Endothelial cell of umbilical vein (primary cell): Measurements from ENCODE around the gene OXCT2. TPM values are rescaled to one million over a fixed set of nuclear protein-coding genes. Genes with fewer than 3 reads are reported as not detected.

Experiments
- BruUV-seq: library from RNA; stranded (reverse); fragments of 400-500 nt; replicated peaks from 2 replicates; lab custom pipeline; 2021; lab: Mats Ljungman, UMichigan
- CTCF ChIA-PET: fragments of 300-600, 350-600 bp; sonication (Branson Sonifier 250); formaldehyde crosslinking; loops from one replicate; lab custom pipeline; 2021; ENCODE audit warnings: antibody characterized with exemption, inconsistent platforms; lab: Charles Lee
- POLR2A ChIA-PET: fragments of 300-600, 350-600 bp; sonication (Branson Sonifier 250); formaldehyde crosslinking; loops from one replicate; lab custom pipeline; 2021; ENCODE audit warnings: antibody characterized with exemption, inconsistent platforms; lab: Charles Lee
- DNase-seq: peaks from one replicate; pipeline ENCODE4 v3.0.0-alpha.2; 2011; ENCODE audit warnings: low read depth, low spot score
- FAIRE-seq: peaks from 2 replicates; lab custom pipeline; 2011; peaks lifted over from hg19 to GRCh38; lab: Jason Lieb, UNC
- H2AFZ ChIP-seq: 2 replicates; pipeline ENCODE4 v1.6.0; 2012; ENCODE audit warnings: low read depth, low read length, control low read depth, inconsistent platforms
- H3K27ac ChIP-seq: 2 replicates; pipeline ENCODE4 v1.5.1; 2011; ENCODE audit warnings: low read depth, mild to moderate bottlenecking, control low read depth, low read length, moderate library complexity; ENCODE audit not compliant: insufficient read depth
- H3K27me3 ChIP-seq, 2 experiments: 2 replicates each; pipeline versions ENCODE4 v1.6.0 to v1.6.1; 2011; ENCODE audit warnings: low read length in 2 of 2, mixed read lengths in 1 of 2; ENCODE audit not compliant: control insufficient read depth in 2 of 2, insufficient read depth in 2 of 2
- H3K36me3 ChIP-seq, 2 experiments: 2 replicates in 1 of 2; 3 replicates in 1 of 2; pipeline ENCODE4 v1.5.1; 2011; ENCODE audit warnings: low read length in 2 of 2, mild to moderate bottlenecking in 1 of 2, moderate library complexity in 1 of 2; ENCODE audit not compliant: control insufficient read depth in 2 of 2, insufficient read depth in 2 of 2; ENCODE audit errors: extremely low read depth in 1 of 2
- H3K4me1 ChIP-seq: 3 replicates; pipeline ENCODE4 v1.5.1; 2011; ENCODE audit warnings: mild to moderate bottlenecking, low read length; ENCODE audit not compliant: control insufficient read depth, insufficient read depth; ENCODE audit errors: extremely low read depth
- H3K4me2 ChIP-seq: 2 replicates; pipeline ENCODE4 v1.6.1; 2011; ENCODE audit warnings: low read length, control low read depth, mixed read lengths; ENCODE audit not compliant: insufficient read depth
- H3K4me3 ChIP-seq, 3 experiments: fragments of 200-600 bp in 1 of 3; sonication (generic), shearing (Covaris generic) in 1 of 3; replicated peaks in 1 of 3; 2 replicates each; pipeline ENCODE4 v1.5.1; 2011 to 2016; ENCODE audit warnings: control low read depth in 3 of 3, low read length in 3 of 3, mild to moderate bottlenecking in 2 of 3, inconsistent platforms in 1 of 3, low read depth in 1 of 3, moderate library complexity in 1 of 3; ENCODE audit not compliant: insufficient read depth in 1 of 3
- H3K79me2 ChIP-seq: 2 replicates; pipeline ENCODE4 v1.6.0; 2012; ENCODE audit warnings: low read length, inconsistent platforms; ENCODE audit not compliant: control insufficient read depth, insufficient read depth
- H3K9ac ChIP-seq: replicated peaks from 2 replicates; pipeline ENCODE3; 2011; ENCODE audit warnings: low read length, control low read depth; ENCODE audit not compliant: insufficient read depth; ENCODE audit errors: extremely low read depth
- H3K9me1 ChIP-seq: replicated peaks from 3 replicates; pipeline ENCODE4 v1.6.0; 2011; ENCODE audit warnings: mild to moderate bottlenecking, low read length; ENCODE audit not compliant: control insufficient read depth, insufficient read depth; ENCODE audit errors: extremely low read depth
- H3K9me3 ChIP-seq: replicated peaks from 2 replicates; pipeline ENCODE4 v1.5.1; 2012; ENCODE audit warnings: low read length, inconsistent platforms; ENCODE audit not compliant: control insufficient read depth, insufficient read depth
- H4K20me1 ChIP-seq: replicated peaks from 2 replicates; pipeline ENCODE3; 2011; ENCODE audit warnings: mild to moderate bottlenecking, low read length; ENCODE audit not compliant: control insufficient read depth, insufficient read depth; ENCODE audit errors: extremely low read depth
- CTCF ChIP-seq, 2 donors: IDR thresholded peaks; 1 replicate in 1 of 2; 2 replicates in 1 of 2; pipeline ENCODE4 v1.5.1; 2011; ENCODE audit warnings: low read length in 2 of 2, mild to moderate bottlenecking in 2 of 2, moderate library complexity in 2 of 2, control low read depth in 1 of 2, inconsistent platforms in 1 of 2, low read depth in 1 of 2; ENCODE audit not compliant: insufficient read depth in 1 of 2; ENCODE audit errors: extremely low read depth in 1 of 2
- EZH2 ChIP-seq: IDR thresholded peaks from 2 replicates; pipeline ENCODE4 v1.6.1; 2012; ENCODE audit warnings: borderline replicate concordance, low read depth, mild to moderate bottlenecking, moderate library complexity, low read length, inconsistent platforms; ENCODE audit not compliant: severe bottlenecking
- GATA2 ChIP-seq: IDR thresholded peaks from 2 replicates; pipeline ENCODE4 v1.7.0; 2011; ENCODE audit warnings: low read depth, mild to moderate bottlenecking, moderate library complexity, mixed read lengths, low read length; ENCODE audit not compliant: insufficient read length, insufficient read depth
- MAX ChIP-seq: IDR thresholded peaks from 2 replicates; pipeline ENCODE4 v1.6.1; 2011; ENCODE audit not compliant: insufficient read depth, insufficient read length
- MYC ChIP-seq: IDR thresholded peaks from one replicate; pipeline ENCODE4 v1.6.1; 2011; ENCODE audit warnings: mild to moderate bottlenecking, low read depth, low read length
- POLR2A ChIP-seq: IDR thresholded peaks from 2 replicates; pipeline ENCODE4 v1.6.1; 2012; ENCODE audit warnings: low read depth, mild to moderate bottlenecking, control low read depth, low read length
- POLR2AphosphoS5 ChIP-seq: IDR thresholded peaks from 2 replicates; pipeline ENCODE4 v1.6.1; 2012; ENCODE audit warnings: low read depth, mild to moderate bottlenecking, control low read depth, low read length, moderate library complexity; ENCODE audit not compliant: insufficient read depth
- dilution Hi-C: fragments of 300-500 bp; cut with MboI; formaldehyde crosslinking; loops from one replicate; pipeline ENCODE4 v1.15.0; 2019; ENCODE audit warnings: low sequenced_read_pairs; ENCODE audit not compliant: extremely low pct_ligation_motif_present
- intact Hi-C: fragments of 100-400 bp; cut with micrococcal nuclease; formaldehyde crosslinking; loops from one replicate; pipeline ENCODE4 v1.10.0; 2022
- polyA plus RNA-seq, 4 experiments: library from polyadenylated mRNA; depleted of rRNA in 3 of 4; stranded (reverse) in 3 of 4; unstranded in 1 of 4; fragments of >200 nt; gene quantifications; 2 replicates each; pipeline versions ENCODE4 v1.2.1 to v1.2.3, GENCODE V29; 2011 to 2012; ENCODE audit warnings: missing spikeins in 1 of 4
- total RNA-seq: library from RNA; stranded (reverse); gene quantifications from 2 replicates; pipeline ENCODE4 v1.2.3, GENCODE V29; 2021

OXCT2 gene
- total and polyA plus RNA-seq, 2 donors (not counting 3 experiments of a cell fraction or from before 2014, with no cell fraction given) = 0.60 to 0.84 TPM

GRCh38 chr1:39726600-39726999 is 44.5 kb downstream of the OXCT2 start:
- no peak for TF ChIP-seq MAX
- no peak for TF ChIP-seq POLR2AphosphoS5
- TF ChIP-seq MYC = no peak
- no peak for TF ChIP-seq CTCF (IDR thresholded peaks at IDR 0.05; ENCODE audit: extremely low read depth in 1 of 2, insufficient read depth in 1 of 2, low read depth in 1 of 2, low read length in 2 of 2)
- no peak for TF ChIP-seq GATA2
- TF ChIP-seq EZH2 = no peak
- TF ChIP-seq POLR2A = no peak
- Histone ChIP-seq H3K4me2 (no peak overlapping the region), H3K9me3 (no peaks in the 10 kb centered on the region), H3K9ac (no peak overlapping the region), H3K4me3 (no peak overlapping the region), H3K27me3 (peaks cover 41 to 79% of the 10 kb centered on the region in 2 experiments), H3K79me2 (no peaks in the 10 kb centered on the region), H3K36me3 (no peaks in the 10 kb centered on the region), H4K20me1 (no peaks in the 10 kb centered on the region), H3K9me1 (no peaks in the 10 kb centered on the region), H3K27ac (no peak overlapping the region), H2AFZ (no peak overlapping the region), H3K4me1 (peaks cover 5% of the 10 kb centered on the region)
- intact Hi-C loops = no loop called here
- CTCF ChIA-PET = interaction anchor here (0.7 to 1.8 kb wide), 4 partner anchors 9 to 120 kb away, joined by 3 to 5 read pairs (median 4); partner anchors contain the start of gene PPIE
- FAIRE-seq (no peak), DNase-seq (no peak)
- POLR2A ChIA-PET = no interaction called here
- no TSS peak for BruUV-seq
- dilution Hi-C loops = no loop called here
